Activated CD8-positive, alpha-beta memory T cell treated with anti-CD3 and anti-CD28 coated beads, Interleukin-2, amount 50 U/mL, for 24 hours (primary cell): ENCODE measurements around the gene BRD1.

Source experiments
- DNase-seq: peaks from one replicate; pipeline ENCODE4 v3.0.0-alpha.2; 2020; ENCODE audit errors: extremely low read depth

The BRD1 gene

GRCh38 chr22:49753276-49753890 is 74.3 kb downstream of the BRD1 start:
- DNase-seq: no peak

- DNase-seq: no peak
Observed at GRCh38 chr22:49752598-49753091, 75.0 kb downstream of the BRD1 start.

GRCh38 chr22:49751966-49752597 is 75.6 kb downstream of the BRD1 start:
- DNase-seq: no peak

GRCh38 chr22:49751318-49751965 is 76.2 kb downstream of the BRD1 start:
- no peak for DNase-seq

GRCh38 chr22:49749885-49750510 is 77.7 kb downstream of the BRD1 start:
- no peak for DNase-seq

GRCh38 chr22:49749227-49749626 is 78.4 kb downstream of the BRD1 start:
- DNase-seq: no peak

GRCh38 chr22:49748514-49748913 is 79.2 kb downstream of the BRD1 start:
- no peak for DNase-seq

- DNase-seq: no peak
Observed at GRCh38 chr22:49747716-49748115, 80.0 kb downstream of the BRD1 start.

GRCh38 chr22:49747130-49747529 is 80.5 kb downstream of the BRD1 start:
- no peak for DNase-seq

GRCh38 chr22:49746065-49746464 is 81.6 kb downstream of the BRD1 start:
- DNase-seq: no peak

GRCh38 chr22:49740242-49740641 is 87.4 kb downstream of the BRD1 start:
- DNase-seq: no peak

- no peak for DNase-seq
Observed at GRCh38 chr22:49739138-49739537, 88.5 kb downstream of the BRD1 start.

GRCh38 chr22:49738566-49738965 is 89.1 kb downstream of the BRD1 start:
- no peak for DNase-seq

- no peak for DNase-seq
Observed at GRCh38 chr22:49738006-49738405, 89.7 kb downstream of the BRD1 start.

GRCh38 chr22:49737101-49737551 is 90.5 kb downstream of the BRD1 start:
- no peak for DNase-seq

- no peak for DNase-seq
Observed at GRCh38 chr22:49736538-49736937, 91.1 kb downstream of the BRD1 start.

GRCh38 chr22:49735901-49736421 is 91.7 kb downstream of the BRD1 start:
- no peak for DNase-seq

- DNase-seq: no peak
Observed at GRCh38 chr22:49735411-49735900, 92.2 kb downstream of the BRD1 start.

GRCh38 chr22:49734882-49735281 is 92.8 kb downstream of the BRD1 start:
- DNase-seq: no peak

- DNase-seq: no peak
Observed at GRCh38 chr22:49734390-49734789, 93.3 kb downstream of the BRD1 start.

GRCh38 chr22:49733631-49734030 is 94.0 kb downstream of the BRD1 start:
- DNase-seq: no peak

GRCh38 chr22:49730656-49731055 is 97.0 kb downstream of the BRD1 start:
- no peak for DNase-seq
